Femur (tissue), 1 donor: ENCODE measurements around the gene IMPG2.

Source experiments
- DNase-seq: peaks from one replicate; pipeline ENCODE4 v3.0.0-alpha.2; 2017

Gene IMPG2

GRCh38 chr3:101230618-101231017, 89.8 kb downstream of the IMPG2 start:
- no peak for DNase-seq

- DNase-seq, result no peak
These were observed 90.7 kb downstream of the IMPG2 start for GRCh38 chr3:101229681-101230080.

DNA sequence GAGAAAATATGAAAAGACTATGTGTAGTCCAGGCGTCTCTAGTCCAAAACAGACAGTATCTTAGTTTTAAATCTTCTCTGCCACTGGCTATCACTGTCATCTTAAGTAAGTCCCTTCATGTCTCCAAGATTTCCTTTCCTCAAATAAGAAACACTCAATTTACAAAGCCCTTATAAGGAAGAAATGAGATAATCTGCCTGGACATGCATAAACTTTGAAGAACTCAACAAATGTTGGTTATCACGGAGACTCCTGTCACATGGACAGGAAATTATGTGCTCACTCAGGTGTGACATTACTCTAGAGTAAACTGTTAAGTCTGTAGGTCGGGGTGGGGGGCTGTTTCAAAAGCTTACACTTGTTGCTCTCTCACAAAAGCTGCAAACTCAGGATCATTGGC, 91.9 kb downstream of the IMPG2 start:
- no peak for DNase-seq

DNA sequence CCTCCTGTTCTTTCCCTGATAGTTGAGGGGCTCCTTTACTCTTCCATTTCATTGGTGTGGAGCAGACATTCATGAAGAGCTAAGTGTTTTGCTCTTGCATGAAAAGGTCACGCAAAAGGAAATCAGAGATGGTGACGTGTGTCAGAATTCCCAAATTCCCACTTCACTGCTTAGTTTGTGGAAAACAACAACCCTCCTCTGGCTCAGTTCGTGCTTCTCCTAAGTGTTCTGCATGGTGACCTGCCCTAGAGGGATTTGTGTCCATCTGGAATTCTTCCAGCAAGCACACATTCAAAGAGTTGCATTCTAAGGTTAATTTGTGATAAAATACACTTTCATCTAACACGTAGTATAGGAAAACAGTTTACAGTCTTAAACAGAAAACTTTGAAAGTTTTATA, 95.6 kb downstream of the IMPG2 start:
- DNase-seq, result no peak

DNA sequence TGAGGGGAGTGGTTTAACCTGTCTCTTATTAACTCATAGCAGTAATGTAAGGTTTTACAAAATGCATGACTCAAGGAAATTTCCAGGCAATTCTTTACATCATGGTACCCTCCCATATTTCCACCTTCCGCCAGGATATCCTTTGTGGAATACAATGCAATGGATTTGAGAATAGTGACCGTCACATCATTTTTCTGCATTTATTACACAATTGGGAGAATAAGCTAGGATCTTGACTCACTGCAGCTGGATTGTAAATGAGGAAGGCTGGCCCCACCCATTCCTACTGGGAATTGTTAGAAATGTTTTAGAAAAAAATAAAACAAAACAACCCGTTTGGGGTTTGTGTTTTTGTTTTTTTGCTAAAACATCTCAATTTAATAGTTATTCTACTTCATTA, 97.4 kb downstream of the IMPG2 start:
- DNase-seq, result no peak

- no peak for DNase-seq
These were observed 100.4 kb downstream of the IMPG2 start for GRCh38 chr3:101219842-101220560.

DNA sequence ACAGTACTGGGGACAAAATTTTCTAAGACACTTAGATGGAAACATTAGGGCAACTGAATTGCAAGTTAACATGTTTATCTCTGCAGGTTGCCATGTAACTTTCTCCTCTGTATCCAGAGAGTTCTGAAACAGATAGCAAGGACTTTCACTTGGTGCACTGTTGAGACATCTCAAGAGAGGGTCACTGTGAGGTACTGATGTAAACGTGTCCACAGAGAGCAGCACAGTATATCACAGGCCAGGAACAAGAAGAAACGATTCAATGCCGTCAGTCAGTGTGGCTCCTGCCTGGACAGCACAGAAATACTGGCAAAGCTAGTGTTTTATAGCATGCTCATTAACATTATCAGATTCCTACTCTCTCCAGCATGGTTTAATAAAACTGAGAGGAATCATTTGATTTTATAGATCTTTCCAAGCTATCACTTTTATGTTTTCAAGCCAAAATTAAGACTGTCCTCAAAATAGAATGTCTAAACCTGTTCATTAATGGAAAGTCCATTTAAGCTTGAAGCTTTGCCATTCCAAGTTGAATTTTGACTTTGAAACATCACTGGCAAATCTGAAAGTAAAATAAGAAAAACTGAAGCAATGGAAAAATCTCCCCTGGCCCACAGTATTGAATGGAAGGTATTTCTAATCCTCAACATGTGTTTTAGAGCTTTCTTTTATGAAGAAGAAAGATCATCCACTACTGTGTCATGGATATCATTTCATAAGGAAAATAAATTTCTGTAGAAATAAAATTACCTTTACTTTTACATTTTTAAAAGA, 102.7 kb downstream of the IMPG2 start:
- no peak for DNase-seq

- DNase-seq, result peak; percentile 65
These were observed 103.5 kb downstream of the IMPG2 start for GRCh38 chr3:101216710-101217465.

DNA sequence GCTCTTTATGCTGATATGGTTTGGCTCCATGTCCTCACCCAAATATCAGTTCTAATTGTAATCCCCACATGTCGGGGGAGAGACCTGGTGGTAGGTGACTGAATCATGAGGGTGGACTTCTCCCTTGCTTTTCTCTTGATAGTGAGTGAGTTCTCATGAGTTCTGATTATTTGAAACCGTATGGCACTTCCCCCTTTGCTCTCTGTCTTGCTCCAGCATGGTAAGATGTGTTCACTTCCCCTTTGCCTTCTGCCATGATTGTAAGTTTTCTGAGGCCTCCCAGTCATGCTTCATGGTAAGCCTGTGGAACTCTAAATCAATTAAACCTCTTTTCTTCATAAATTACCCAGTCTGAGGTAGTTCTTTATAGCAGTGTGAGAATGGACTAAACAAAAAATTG, 107.6 kb downstream of the IMPG2 start:
- no peak for DNase-seq

DNA sequence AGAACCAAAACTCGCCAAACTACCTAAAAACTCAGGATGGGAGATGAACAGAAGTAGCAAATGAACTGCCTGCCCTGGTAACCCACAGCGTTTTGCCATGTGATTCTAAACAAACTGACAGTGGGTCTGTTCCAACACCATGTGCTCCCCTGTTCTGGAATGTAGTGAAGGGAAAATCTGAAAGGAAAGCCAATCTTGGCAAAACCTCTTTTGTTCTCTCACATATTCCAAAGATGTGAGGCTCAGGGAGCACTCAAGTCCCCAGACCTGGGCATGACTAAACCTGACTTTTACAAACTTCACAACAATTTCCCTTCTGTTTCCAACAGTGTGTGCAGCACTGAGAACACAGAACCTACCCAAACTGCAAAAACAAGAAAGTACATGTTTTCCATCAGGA, 116.1 kb downstream of the IMPG2 start:
- DNase-seq, result peak; percentile 32

GRCh38 chr3:101203411-101203810, 117.0 kb downstream of the IMPG2 start:
- DNase-seq, result no peak

DNA sequence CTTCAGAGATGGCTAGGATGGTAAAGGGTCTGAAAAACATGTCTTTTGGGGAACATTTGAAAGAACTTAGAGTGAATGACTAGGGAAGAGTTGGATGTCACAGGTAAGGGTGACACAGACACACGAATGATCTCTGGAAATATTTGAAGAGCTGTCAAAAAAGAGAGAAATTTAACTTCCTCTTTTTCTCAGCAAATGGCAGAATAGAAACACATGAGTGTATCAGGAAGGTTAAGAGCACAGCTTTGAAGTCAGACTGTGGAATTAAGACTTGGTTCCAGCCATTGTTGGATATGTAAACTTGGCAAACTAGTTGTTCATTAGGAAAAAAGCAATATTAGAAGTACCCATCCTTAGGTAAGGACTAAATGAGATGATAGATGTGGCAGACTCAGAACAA, 117.7 kb downstream of the IMPG2 start:
- no peak for DNase-seq

DNA sequence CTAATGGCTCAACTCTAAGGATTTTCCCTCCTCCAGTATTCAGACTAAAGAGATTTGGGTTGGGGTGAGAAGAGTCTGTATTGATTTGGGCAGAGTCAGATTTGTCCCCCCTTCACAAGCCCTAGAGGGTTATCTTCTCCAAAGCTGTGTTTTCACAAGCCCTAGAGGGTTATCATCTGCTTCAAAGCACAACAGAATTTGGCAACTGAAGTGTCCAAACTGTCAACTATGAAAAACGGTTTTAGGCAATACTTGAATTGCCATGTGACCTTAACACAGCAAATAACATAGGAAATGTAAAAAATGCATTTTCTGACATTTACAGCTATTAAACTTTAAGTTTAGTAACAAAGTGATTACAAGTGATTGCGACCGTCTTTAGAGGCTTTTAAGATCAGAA, 119.9 kb downstream of the IMPG2 start:
- DNase-seq, result no peak

- DNase-seq, result no peak
These were observed 124.2 kb downstream of the IMPG2 start for GRCh38 chr3:101195951-101196713.

- no peak for DNase-seq
These were observed 126.0 kb downstream of the IMPG2 start for GRCh38 chr3:101194392-101194791.

DNA sequence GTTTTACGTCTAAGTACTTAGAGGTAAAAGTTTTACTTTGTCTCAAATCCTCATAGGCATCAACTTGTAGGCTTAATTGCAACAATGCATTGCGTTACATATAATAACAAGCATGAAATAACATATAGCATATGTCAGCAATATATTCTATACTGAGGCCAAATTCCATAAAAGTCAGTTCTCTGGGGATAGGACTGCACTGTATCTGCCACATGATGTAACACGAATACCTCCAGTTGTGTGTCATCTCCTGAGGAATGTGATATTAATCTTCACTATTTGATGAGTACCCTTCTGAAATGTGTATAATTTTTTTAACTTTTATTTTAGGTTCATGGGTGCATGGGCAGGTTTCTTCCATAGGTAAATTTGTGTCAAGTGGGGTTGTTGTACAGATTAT, 126.4 kb downstream of the IMPG2 start:
- DNase-seq, result no peak

GRCh38 chr3:101189796-101190195, 130.6 kb downstream of the IMPG2 start:
- no peak for DNase-seq

DNA sequence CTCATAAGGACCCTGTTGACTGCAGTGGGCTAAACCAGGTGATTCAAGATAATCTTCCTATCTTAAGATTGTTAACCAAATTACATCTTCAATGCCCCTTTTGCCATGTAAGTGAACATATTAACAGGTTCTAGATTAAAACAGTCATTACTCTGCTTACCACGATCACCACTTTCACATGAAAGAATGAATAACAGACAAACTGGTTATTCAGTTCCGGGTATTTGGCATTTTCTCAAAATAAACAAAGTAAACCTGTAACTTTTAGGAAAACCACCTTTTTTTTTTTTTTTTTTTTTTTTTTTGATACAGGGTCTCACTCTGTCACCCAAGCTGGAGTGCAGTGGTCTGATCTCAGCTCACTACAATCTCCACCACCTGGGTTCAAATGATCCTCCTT, 131.2 kb downstream of the IMPG2 start:
- DNase-seq, result no peak

DNA sequence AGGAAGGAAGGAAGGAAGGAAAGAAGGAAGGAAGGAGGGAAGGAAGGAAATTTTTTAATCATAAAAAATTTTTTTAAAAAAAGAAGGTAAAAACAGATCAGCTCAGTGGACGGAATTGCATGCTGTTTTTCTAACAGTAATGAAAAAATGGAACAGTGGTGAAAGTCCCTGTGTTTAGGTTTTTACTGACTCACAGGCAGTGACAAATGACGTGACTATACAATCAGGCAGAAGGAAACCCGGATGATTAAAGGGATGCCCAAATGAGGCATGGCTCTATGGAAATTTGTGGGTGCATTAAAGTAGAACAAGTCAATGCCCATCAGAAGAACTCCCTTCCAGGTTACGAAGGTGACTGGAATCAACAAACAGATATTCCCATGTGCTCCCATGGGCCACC, 135.0 kb downstream of the IMPG2 start:
- DNase-seq, result no peak

DNA sequence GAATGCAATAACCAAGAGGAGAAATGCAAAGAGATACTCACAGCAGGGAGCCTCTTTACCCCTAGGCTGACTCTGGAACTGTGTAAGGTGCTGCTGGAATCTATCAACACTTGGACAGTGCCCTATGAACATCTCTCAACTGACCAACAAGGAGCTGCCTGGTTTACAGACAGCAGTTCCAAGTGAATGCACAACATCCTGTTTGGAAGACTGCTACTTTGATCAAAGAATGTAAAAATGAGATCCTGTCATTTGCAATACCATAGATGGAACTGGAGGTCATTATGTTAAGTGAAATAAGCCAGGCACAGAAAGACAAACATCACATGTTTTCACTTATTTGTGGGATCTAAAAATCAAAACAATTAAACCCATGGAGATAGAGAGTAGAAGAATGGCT, 136.3 kb downstream of the IMPG2 start:
- DNase-seq, result no peak

DNA sequence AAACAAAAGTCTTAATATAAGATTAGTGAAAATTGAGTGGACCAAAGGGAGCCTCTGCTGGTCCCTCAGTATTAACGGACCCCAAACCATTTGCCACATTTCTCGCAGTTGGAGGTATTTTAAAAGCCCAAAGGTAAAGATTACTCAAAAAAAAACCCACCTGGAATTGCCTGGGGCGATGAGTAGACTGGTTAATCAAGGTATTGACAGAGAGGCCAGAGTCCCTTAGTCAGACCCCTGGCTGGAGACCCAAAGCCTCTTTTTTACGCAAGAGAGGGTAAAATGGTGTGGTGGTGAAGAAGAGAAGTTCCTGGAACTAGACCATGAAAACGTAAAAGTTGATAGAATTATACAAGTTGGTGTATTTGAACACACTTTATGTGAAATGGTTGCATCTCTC, 137.2 kb downstream of the IMPG2 start:
- DNase-seq, result no peak

- no peak for DNase-seq
These were observed 137.6 kb downstream of the IMPG2 start for GRCh38 chr3:101182734-101183133.

GRCh38 chr3:101181801-101182200, 138.6 kb downstream of the IMPG2 start:
- no peak for DNase-seq
